Left colon (tissue), 2 donors: ENCODE measurements around the gene EPHB1. TPM values are rescaled to one million over a fixed set of nuclear protein-coding genes. Genes with fewer than 3 reads are reported as not detected.

Source experiments
- ATAC-seq: fragments of 200-7000 bp; cut with Tn5 transposase; one replicate; pipeline ENCODE4 v1.9.1; 2020; ENCODE audit warnings: mild to moderate bottlenecking, moderate library complexity
- DNase-seq, 2 donors: peaks; one replicate each; pipeline ENCODE4 v3.0.0-alpha.2; 2020
- intact Hi-C, 2 donors: fragments of 100-400 bp; cut with DNase I in 1 of 2; cut with micrococcal nuclease in 1 of 2; formaldehyde crosslinking; loops; one replicate each; pipeline versions ENCODE4 v1.11.2 to v1.14.0; 2022; cut with DNase I, micrococcal nuclease
- total RNA-seq, 2 donors: library from RNA; stranded (reverse); fragmentation: NEBNext Ultra II Directional; extraction: Animal tissue kit (Norgen Biotek cat#: 25700); gene quantifications; one replicate each; pipeline ENCODE4 v1.2.1, GENCODE V29; 2021
- donor health status: DM: no; HTN: no; CAD: no.
- donor health status: DM: yes; HTN: yes; CAD: no.

Gene EPHB1
- total RNA-seq, 2 donors from 2014 or later: 0.31 to 1.1 TPM

DNA sequence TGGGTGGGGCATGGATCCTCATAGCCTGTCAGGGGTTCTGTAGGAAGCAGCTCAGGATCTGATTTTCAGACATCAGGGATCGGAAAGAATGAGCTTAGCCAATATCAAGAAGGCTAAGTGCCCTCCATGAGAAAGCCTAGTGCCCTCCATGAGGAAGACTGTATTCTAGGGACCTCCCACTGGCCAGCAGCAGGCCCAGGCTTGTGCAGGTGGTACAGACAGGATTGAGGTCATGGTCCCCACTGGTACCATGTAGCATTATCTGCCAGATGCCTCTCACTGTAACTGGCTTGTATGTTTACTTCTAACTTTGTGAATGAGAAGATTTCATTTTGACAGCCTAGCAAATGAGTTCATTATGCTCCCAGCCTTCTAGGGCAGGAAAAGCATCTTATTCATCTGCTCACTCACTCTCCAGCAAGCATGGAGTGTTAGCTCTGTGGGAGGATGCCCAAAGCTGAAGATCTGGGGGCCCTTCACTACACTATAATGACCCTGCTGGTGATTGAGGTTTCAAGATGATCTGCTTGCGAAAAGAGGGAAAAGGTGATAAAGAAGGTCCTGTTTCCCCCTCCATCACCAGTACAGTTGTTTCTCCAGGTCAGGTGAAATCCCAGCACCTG, 7.5 kb downstream of the EPHB1 start:
- DNase-seq (no peak), ATAC-seq (no peak)
- intact Hi-C loops: no loop called here

GRCh38 chr3:134803051-134803505, 8.0 kb downstream of the EPHB1 start:
- ATAC-seq: no peak
- intact Hi-C loops: no loop called here
- DNase-seq: no peak

DNA sequence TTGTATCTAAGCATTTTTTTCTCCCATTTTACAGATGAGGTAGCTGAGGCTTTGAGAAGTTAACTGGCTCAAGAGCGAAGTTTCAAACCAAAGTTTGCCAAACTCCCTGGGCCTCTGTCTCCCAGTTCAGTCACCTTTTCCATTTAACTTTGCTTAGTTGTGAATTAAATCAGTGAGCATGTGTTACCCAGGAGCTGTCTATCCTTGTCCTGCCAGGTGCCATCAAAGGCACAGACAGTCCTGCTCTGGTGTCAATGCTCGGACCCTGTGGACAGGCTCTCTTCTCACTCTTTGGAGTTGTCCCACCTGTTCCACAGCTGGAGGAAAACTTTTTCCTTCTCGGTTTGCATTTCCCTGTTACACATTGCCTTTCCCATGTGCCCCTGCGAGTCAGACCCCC, 8.6 kb downstream of the EPHB1 start:
- ATAC-seq: no peak
- intact Hi-C loops: no loop called here
- no peak for DNase-seq

DNA sequence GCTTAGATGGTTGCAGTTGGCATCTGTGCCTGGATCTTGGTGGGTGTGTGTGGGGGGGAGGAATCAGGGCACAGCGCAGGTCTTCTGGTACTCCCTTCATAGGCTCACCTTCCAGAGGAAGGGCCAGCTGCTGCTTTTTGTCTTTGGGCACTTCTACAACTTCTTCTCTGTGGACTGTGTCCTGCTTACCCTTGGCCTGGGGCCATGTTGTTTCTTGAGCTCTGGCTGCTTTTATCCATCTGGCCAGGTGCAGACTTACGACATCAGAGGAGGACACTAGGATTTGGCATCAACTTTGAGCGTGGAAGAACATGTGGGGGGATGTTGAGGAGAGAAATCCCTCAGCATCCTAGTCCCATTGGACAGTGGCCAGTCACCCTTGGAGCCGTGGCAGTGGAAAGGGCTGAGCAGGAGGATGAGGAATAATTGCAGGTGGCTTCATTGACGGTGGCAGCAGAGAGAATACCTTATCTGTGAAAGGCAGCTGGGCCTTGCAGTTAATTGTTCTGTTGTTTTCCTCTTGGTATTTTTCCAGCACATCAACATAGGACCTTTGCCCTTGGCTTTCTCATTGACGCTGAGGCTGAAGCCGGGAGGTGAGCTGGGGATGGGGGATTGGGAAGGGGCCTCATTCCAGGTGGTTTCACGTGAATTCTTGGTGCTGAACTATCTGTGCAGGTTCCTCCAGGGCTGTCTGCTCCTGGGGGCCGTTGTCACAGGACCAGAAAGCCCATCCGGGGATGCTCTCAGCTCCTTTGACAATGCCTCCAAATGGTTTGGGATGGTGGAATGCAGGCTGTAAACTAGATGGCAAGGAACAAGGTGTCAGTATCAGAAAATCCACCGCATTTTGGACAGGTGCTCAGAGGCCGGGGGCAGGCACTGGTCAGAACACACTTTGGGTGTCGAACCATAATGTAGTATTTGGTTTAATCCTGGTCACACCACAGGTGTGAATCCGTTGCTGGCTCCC, 9.7 kb downstream of the EPHB1 start:
- ATAC-seq (peak; percentile 56), DNase-seq (no peak)
- intact Hi-C loops: no loop called here

DNA sequence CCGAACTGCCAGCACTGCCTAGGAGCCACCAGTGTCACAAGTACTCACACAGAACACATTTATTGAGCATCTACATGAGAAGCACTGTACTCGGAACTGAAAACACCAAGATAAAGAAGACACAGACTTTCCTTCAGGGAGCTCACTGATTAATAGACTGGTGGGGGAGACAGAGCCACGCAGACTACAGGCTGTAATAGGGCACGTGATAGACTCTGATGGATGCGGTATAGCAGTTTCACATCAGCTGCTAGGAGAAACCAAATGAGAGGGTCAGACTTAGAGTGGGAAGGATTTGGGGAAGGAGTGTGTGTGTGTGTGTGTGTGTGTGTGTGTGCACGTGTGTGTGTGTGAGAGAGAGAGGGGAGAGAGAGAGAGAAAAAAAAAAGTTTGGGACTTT, 12.1 kb downstream of the EPHB1 start:
- intact Hi-C loops: no loop called here
- no peak for ATAC-seq

DNA sequence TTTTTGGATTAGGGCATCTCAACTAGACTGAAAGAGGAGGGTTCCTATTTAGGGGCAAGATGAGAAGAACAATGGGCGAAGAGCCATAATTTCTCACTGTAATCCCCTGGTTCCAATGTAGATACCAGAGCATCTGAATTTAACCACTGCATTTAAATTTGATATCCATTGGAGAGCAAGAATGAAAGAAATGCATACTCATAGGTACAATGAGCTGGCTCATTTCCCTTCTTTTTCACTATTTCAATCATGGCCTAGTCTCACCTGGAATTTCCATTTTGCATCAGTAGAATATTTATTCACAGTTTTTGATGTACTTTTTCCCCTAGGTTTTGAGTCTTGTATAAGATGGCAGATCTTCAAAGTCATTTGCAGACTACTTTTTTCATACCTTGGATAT, 13.8 kb downstream of the EPHB1 start:
- ATAC-seq (no peak), DNase-seq (no peak)
- intact Hi-C loops: no loop called here

More for the DNA sequence above, 12.1 kb downstream of the EPHB1 start:
- DNase-seq: no peak

- intact Hi-C loops: no loop called here
- peak; percentile 99 for ATAC-seq
- peak; percentile 24 to 42 for DNase-seq
Observed at GRCh38 chr3:134809427-134810051, 14.5 kb downstream of the EPHB1 start.

DNA sequence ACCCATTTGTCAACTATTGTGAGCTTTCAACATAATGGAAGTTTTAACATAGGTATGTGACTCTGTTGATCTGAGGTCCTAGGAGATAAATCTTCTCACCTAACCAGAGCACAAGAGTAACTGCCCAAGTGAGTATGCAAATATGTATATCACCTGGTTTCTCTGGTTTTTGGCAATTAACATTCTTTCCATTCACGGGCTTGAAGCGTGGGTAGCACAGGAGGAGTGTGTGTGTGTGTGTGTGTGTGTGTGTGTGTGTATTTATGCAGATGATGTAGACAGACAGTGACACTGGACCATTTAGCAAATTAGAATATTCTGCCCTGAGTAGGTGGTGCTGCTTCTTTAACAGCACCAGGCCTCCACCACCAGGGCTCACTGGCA, 15.0 kb downstream of the EPHB1 start:
- intact Hi-C loops: no loop called here

GRCh38 chr3:134810850-134811249, 15.8 kb downstream of the EPHB1 start:
- intact Hi-C loops: no loop called here
- no peak for DNase-seq
- ATAC-seq: no peak

More for the DNA sequence above, 15.0 kb downstream of the EPHB1 start:
- DNase-seq (no peak), ATAC-seq (peak; percentile 18)

DNA sequence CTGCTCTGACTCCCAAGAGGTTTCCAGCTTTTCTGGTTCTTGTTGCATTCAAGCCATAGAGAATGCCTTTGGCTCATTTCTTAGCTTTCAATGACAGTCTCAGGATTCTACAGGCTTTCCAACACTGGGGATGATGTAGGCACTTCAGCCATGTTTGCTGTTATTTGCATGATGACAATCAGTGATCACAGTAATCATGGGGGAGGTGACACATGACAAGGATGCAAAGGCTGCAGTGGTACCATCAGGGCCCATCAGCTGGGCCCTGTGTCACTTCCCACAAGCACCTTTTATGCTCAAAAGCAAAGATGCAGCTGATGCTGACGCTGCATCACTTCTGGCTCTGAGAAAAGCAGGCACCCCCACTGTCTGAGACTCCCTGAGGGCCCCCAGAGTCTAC, 18.6 kb downstream of the EPHB1 start:
- intact Hi-C loops: no loop called here
- ATAC-seq (no peak), DNase-seq (no peak)

DNA sequence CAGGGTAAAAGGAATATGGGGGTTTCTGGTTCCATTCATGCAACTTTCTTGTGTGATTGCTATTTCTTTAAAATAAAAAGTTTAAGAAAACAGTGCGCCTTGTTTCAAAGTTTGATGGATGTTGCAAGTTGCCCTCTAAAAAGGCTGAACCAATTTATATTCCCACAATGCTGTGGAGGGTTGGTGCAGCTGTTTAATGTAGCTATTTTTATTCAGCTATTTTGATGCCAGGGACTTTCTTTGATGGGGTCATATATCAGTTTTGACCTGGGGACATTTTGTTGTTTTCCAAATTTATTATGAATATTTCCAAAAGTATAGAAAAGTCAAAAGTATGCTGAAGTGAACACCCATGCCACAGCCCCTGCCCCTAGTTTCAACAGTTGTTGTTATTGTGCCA, 20.5 kb downstream of the EPHB1 start:
- intact Hi-C loops: no loop called here
- ATAC-seq (no peak), DNase-seq (no peak)

DNA sequence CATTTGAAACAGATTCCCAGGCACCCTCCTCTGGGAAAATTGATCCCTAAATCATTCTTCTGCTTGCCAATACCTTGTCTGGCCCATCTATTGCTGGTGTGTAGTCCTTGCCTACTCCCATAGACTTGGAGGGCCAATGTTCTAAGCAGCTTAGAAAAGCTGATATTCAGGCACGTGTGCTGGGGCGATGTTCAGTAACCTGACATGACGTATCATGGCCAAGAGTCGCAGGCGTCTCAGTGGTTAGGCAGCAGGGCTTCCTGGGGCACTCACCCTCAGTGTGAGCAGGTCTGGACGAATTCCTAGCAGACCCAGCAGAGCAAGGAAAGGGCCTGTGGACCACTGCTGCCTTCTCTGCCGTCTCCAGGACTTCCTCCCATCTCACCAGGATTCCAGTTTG, 21.6 kb downstream of the EPHB1 start:
- intact Hi-C loops: no loop called here
- DNase-seq (no peak), ATAC-seq (no peak)

GRCh38 chr3:134817297-134817696, 22.2 kb downstream of the EPHB1 start:
- intact Hi-C loops: no loop called here
- no peak for ATAC-seq
- DNase-seq: no peak

GRCh38 chr3:134820994-134821393, 25.9 kb downstream of the EPHB1 start:
- intact Hi-C loops: no loop called here
- no peak for DNase-seq
- no peak for ATAC-seq

DNA sequence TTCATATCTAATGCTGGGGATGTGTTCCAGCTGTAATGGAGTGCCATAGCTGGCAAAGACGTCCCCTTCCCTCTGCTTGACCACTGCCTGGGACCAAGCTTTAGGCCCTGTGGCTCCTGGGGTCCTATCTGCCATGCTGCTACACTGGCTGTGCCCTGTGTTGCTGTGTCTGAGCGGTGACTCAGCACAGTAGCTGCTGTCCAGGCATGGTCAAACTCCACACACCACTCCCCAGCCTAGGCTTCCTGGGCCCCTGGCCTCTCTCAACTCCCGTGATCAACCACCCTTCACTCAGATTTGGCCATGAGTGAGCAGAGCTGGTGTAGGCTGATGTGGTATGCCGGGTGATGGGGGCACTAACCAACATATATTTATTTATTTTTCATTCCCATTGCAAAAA, 27.0 kb downstream of the EPHB1 start:
- intact Hi-C loops: no loop called here
- no peak for ATAC-seq
- DNase-seq: no peak

GRCh38 chr3:134823679-134824078, 28.6 kb downstream of the EPHB1 start:
- no peak for DNase-seq
- intact Hi-C loops: no loop called here
- ATAC-seq: no peak

DNA sequence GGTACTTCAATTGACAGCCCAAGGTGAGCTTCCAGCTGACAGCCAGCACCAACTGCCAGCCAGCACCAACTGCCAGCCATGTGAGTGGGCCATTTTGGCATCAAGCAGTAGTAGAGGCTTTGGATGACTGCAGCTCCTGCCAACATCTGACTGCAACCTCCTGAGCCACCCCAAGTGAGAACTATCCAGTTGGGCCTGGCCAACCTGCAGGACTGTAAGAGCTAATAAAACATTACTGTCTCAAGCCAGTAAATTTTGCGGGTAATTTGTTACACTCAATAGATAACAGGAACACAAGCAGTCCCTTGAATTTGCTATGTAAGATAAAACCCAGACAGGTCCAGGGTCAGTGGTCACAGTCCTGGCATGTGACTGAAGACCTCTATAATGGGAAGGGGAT, 29.7 kb downstream of the EPHB1 start:
- intact Hi-C loops: no loop called here
- ATAC-seq (no peak), DNase-seq (no peak)

GRCh38 chr3:134827213-134827612, 32.2 kb downstream of the EPHB1 start:
- intact Hi-C loops: no loop called here
- DNase-seq: no peak
- ATAC-seq: no peak

DNA sequence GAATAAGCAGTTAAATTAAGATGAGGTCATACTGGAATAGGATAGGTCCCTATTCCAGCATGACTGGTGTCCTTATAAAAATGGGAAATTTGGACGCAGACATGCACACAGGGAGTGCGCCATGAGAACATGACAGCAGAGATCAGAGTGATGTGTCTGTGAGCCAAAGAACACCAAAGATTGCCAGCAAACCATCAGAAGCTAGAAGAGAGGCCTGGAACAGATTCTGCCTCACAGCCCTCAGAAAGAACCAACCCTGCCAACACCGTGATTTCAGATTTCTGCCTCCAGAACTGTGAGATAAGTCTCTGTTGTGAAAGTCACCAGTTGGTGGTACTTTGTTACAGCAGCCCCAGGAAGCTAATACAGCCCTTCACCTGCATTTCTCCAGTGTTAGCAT, 34.7 kb downstream of the EPHB1 start:
- no peak for DNase-seq
- ATAC-seq: no peak
- intact Hi-C loops: no loop called here

- no peak for DNase-seq
- ATAC-seq: no peak
- intact Hi-C loops: no loop called here
Observed at GRCh38 chr3:134832585-134832984, 37.5 kb downstream of the EPHB1 start.
